Esophagus squamous epithelium (tissue), 5 donors: ENCODE measurements around the gene SPEF2. TPM values are rescaled to one million over a fixed set of nuclear protein-coding genes. Genes with fewer than 3 reads are reported as not detected.

Experiments
- DNase-seq: peaks from one replicate; lab custom pipeline; 2025; lab: John Stamatoyannopoulos, UW
- H3K27ac ChIP-seq, 4 donors: fragments of 200-600 bp; sonication (generic); one replicate each; pipeline ENCODE4 v1.5.1; 2016 to 2019; ENCODE audit warnings: mild to moderate bottlenecking in 1 of 4
- H3K27me3 ChIP-seq, 4 donors: fragments of 200-600 bp; sonication (generic); 1 replicate in 3 of 4; 2 replicates in 1 of 4; pipeline versions ENCODE4 v1.5.1 to v1.6.0; 2017 to 2021; ENCODE audit warnings: antibody characterized with exemption in 1 of 4
- H3K36me3 ChIP-seq, 3 donors: fragments of 200-600 bp; sonication (generic); one replicate each; pipeline ENCODE4 v1.5.1; 2016 to 2019
- H3K4me1 ChIP-seq, 3 donors: fragments of 200-600 bp; sonication (generic); one replicate each; pipeline ENCODE4 v1.5.1; 2017 to 2019
- H3K4me3 ChIP-seq, 4 donors: fragments of 200-600 bp; sonication (generic); 1 replicate in 3 of 4; 2 replicates in 1 of 4; pipeline ENCODE4 v1.5.1; 2016 to 2019; ENCODE audit warnings: mild to moderate bottlenecking in 2 of 4, moderate library complexity in 1 of 4
- H3K9me3 ChIP-seq, 3 donors: fragments of 200-600 bp; sonication (generic); one replicate each; pipeline ENCODE4 v1.5.1; 2016 to 2019
- CTCF ChIP-seq, 6 experiments: fragments of 450-650 bp in 4 of 6; fragments of 200-600 bp in 2 of 6; sonication (generic) in 2 of 6; IDR thresholded peaks; one replicate each; pipeline ENCODE4 v1.5.1; 2016 to 2019; ENCODE audit warnings: antibody characterized with exemption in 6 of 6, mild to moderate bottlenecking in 4 of 6, moderate library complexity in 4 of 6
- POLR2A ChIP-seq, 4 donors: fragments of 450-650 bp; IDR thresholded peaks; one replicate each; pipeline ENCODE4 v1.6.1; 2017; ENCODE audit warnings: antibody characterized with exemption in 4 of 4, mild to moderate bottlenecking in 4 of 4, moderate library complexity in 3 of 4
- WGBS, 2 donors: methylation state at CpG; one replicate each; pipeline ENCODE4 v1.1.5; 2018; 5-methylcytosine and 5-hydroxymethylcytosine counted together
- intact Hi-C: fragments of 100-400 bp; cut with DNase I; formaldehyde crosslinking; loops from one replicate; pipeline ENCODE4 v1.15.0; 2022
- total RNA-seq, 4 donors: library from RNA; depleted of rRNA; stranded (reverse); fragments of >200 nt; gene quantifications; one replicate each; pipeline ENCODE4 v1.1.0, GENCODE V29; 2016
- donor health status: DM: yes; HTN: yes; CAD: no.

The SPEF2 gene
- total RNA-seq, 4 donors from 2014 or later = 1.2 to 6.1 (median 3.0) TPM

GRCh38 chr5:35698047-35698808 is 80.6 kb downstream of the SPEF2 start:
- TF ChIP-seq POLR2A (IDR thresholded peaks at IDR 0.05) (no peak), CTCF (IDR thresholded peaks at IDR 0.05) (no peak)
- no peak for DNase-seq
- Histone ChIP-seq H3K4me3 (no peak overlapping the region), H3K27me3 (no peaks in the 10 kb centered on the region), H3K4me1 (peaks cover 0 to 5% (median 0%) of the 10 kb centered on the region in 3 donors), H3K36me3 (no peaks in the 10 kb centered on the region), H3K27ac (no peak overlapping the region), H3K9me3 (no peaks in the 10 kb centered on the region)
- 87 to 88% methylated on average over 4 of the region's 4 CpGs for WGBS, 2 donors
- intact Hi-C loops = no loop called here

DNA sequence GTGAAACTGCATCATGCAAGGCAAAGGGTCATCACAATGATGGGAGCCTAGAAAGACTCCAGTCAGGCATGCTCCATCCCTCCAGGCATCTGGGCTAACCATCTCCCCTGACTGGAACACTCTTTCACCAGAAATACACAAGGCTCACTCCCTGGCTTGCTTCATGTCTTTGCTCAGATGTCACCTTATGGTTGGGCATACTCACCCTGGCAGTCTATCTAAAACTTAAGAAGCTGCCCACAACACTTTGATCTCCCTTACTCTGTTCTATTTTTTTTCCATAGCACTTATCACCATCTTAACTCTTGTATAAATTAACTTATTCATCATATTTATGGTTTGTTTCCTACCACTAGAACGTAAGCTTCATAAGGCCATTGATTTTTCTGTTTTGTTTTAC is 90.0 kb downstream of the SPEF2 start:
- no peaks in the 10 kb centered on the region for H3K9me3 ChIP-seq
- H3K36me3 ChIP-seq = no peaks in the 10 kb centered on the region
- DNase-seq = no peak
- H3K27ac ChIP-seq = no peak overlapping the region
- intact Hi-C loops = no loop called here
- no peaks in the 10 kb centered on the region for H3K27me3 ChIP-seq
- no peaks in the 10 kb centered on the region for H3K4me1 ChIP-seq
- 81 to 96% methylated on average over 1 of the region's 1 CpG for WGBS, 2 donors
- no peak overlapping the region for H3K4me3 ChIP-seq
- TF ChIP-seq CTCF (IDR thresholded peaks at IDR 0.05) (no peak), POLR2A (IDR thresholded peaks at IDR 0.05) (no peak)

DNA sequence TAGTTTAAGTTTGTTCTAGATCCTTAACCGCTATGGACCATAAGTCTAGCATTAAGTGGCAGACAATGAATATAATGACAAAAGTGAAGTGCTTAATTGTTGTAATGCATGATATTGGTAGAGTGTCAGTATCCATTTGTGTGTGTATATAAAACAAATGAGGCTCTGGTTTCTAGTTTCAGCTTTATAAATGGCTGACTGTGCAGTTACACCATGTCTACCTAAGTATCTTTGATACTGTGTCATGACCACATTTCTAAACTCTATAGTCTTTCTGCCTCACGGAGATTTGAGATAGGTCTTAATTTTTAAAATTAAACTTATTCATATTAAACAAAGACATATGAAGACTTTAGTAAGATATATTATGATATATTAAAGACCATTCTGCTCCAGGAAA is 92.0 kb downstream of the SPEF2 start:
- 92 to 93% methylated on average over 2 of the region's 2 CpGs for WGBS, 2 donors
- TF ChIP-seq CTCF (IDR thresholded peaks at IDR 0.05) = no peak
- no peak for TF ChIP-seq POLR2A (IDR thresholded peaks at IDR 0.05)

GRCh38 chr5:35717718-35718117 is 100.1 kb downstream of the SPEF2 start:
- DNase-seq = no peak
- Histone ChIP-seq H3K4me1 (no peaks in the 10 kb centered on the region), H3K27ac (no peak overlapping the region), H3K27me3 (no peaks in the 10 kb centered on the region), H3K4me3 (no peak overlapping the region), H3K9me3 (no peaks in the 10 kb centered on the region), H3K36me3 (no peaks in the 10 kb centered on the region)
- intact Hi-C loops = no loop called here
- TF ChIP-seq POLR2A (IDR thresholded peaks at IDR 0.05) (no peak), CTCF (IDR thresholded peaks at IDR 0.05) (no peak)
- 74 to 77% methylated on average over 5 of the region's 5 CpGs for WGBS, 2 donors

More for the DNA sequence above, 92.0 kb downstream of the SPEF2 start:
- Histone ChIP-seq H3K27ac (no peak overlapping the region), H3K4me3 (no peak overlapping the region), H3K9me3 (no peaks in the 10 kb centered on the region), H3K36me3 (no peaks in the 10 kb centered on the region), H3K4me1 (no peaks in the 10 kb centered on the region), H3K27me3 (no peaks in the 10 kb centered on the region)
- no peak for DNase-seq
- intact Hi-C loops = no loop called here

GRCh38 chr5:35735718-35736117 is 118.1 kb downstream of the SPEF2 start:
- H3K27me3 ChIP-seq = no peaks in the 10 kb centered on the region
- H3K27ac ChIP-seq = no peak overlapping the region
- H3K36me3 ChIP-seq = no peaks in the 10 kb centered on the region
- H3K9me3 ChIP-seq = no peaks in the 10 kb centered on the region
- no peak for DNase-seq
- intact Hi-C loops = no loop called here
- no peaks in the 10 kb centered on the region for H3K4me1 ChIP-seq
- no peak overlapping the region for H3K4me3 ChIP-seq
- TF ChIP-seq POLR2A (IDR thresholded peaks at IDR 0.05) (no peak), CTCF (IDR thresholded peaks at IDR 0.05) (no peak)
- WGBS, 2 donors = 81 to 86% methylated on average over 3 of the region's 3 CpGs
